DOHH2 (cell line): Measurements from ENCODE around the gene TMEM50B.

Experiments used
- H3F3A ChIP-seq: fragments of 200-600 bp; sonication (generic), shearing (Covaris generic); 2 replicates; pipeline ENCODE4 v1.6.0; 2016; ENCODE audit warnings: antibody characterized with exemption, mild to moderate bottlenecking; ENCODE audit not compliant: control insufficient read depth, insufficient read depth
- H3K27ac ChIP-seq: fragments of 200-600 bp; sonication (generic); 2 replicates; pipeline ENCODE4 v1.5.1; 2014; ENCODE audit warnings: low read depth, mild to moderate bottlenecking, low read length, moderate library complexity
- H3K27me3 ChIP-seq: fragments of 200-600 bp; sonication (generic); 2 replicates; pipeline ENCODE4 v1.6.1; 2014; ENCODE audit warnings: mild to moderate bottlenecking, low read length, mixed read lengths; ENCODE audit not compliant: control insufficient read depth
- H3K36me3 ChIP-seq: fragments of 200-600 bp; sonication (generic); 2 replicates; pipeline ENCODE4 v1.6.1; 2014; ENCODE audit warnings: mild to moderate bottlenecking, low read length, moderate library complexity, mixed read lengths; ENCODE audit not compliant: control insufficient read depth
- H3K4me1 ChIP-seq: fragments of 200-600 bp; sonication (generic); 2 replicates; pipeline ENCODE4 v1.6.1; 2014; ENCODE audit warnings: mild to moderate bottlenecking, low read length, mixed read lengths; ENCODE audit not compliant: control insufficient read depth
- H3K4me2 ChIP-seq: fragments of 200-600 bp; sonication (generic); 2 replicates; pipeline ENCODE4 v1.6.0; 2014; ENCODE audit warnings: mild to moderate bottlenecking, low read length, moderate library complexity
- H3K4me3 ChIP-seq: fragments of 200-600 bp; sonication (generic); 2 replicates; pipeline ENCODE4 v1.5.1; 2014; ENCODE audit warnings: mild to moderate bottlenecking, low read length, mixed read lengths
- H3K79me2 ChIP-seq: fragments of 200-600 bp; sonication (generic); 2 replicates; pipeline ENCODE4 v1.6.1; 2014; ENCODE audit warnings: mild to moderate bottlenecking, low read length, mixed read lengths; ENCODE audit not compliant: control insufficient read depth
- H3K9me2 ChIP-seq: fragments of 200-600 bp; sonication (generic); replicated peaks from 2 replicates; pipeline ENCODE4 v1.6.1; 2014; ENCODE audit warnings: mild to moderate bottlenecking, low read length, mixed read lengths; ENCODE audit not compliant: control insufficient read depth
- H3K9me3 ChIP-seq: fragments of 200-600 bp; sonication (generic); 2 replicates; pipeline ENCODE4 v1.6.1; 2014; ENCODE audit warnings: antibody characterized with exemption, low read length, mixed read lengths; ENCODE audit not compliant: control insufficient read depth, insufficient read depth
- H4K20me1 ChIP-seq: fragments of 200-600 bp; sonication (generic); 2 replicates; pipeline ENCODE4 v1.6.0; 2014; ENCODE audit warnings: low read depth, mild to moderate bottlenecking, antibody characterized with exemption, low read length, moderate library complexity; ENCODE audit not compliant: control insufficient read depth, insufficient read depth
- EZH2phosphoT487 ChIP-seq: fragments of 200-600 bp; sonication (generic); IDR thresholded peaks from 2 replicates; pipeline ENCODE4 v1.6.1; 2017; ENCODE audit warnings: borderline replicate concordance, mild to moderate bottlenecking, antibody characterized with exemption, low read length, moderate library complexity, mixed read lengths
- TF ChIP-seq, protein P1 (sequence below): fragments of 200-600 bp; sonication (generic); IDR thresholded peaks from one replicate; pipeline ENCODE4 v1.5.1; 2014; ENCODE audit warnings: antibody characterized with exemption, mild to moderate bottlenecking, low read depth, low read length; ENCODE audit not compliant: poor library complexity, severe bottlenecking

Gene TMEM50B

DNA sequence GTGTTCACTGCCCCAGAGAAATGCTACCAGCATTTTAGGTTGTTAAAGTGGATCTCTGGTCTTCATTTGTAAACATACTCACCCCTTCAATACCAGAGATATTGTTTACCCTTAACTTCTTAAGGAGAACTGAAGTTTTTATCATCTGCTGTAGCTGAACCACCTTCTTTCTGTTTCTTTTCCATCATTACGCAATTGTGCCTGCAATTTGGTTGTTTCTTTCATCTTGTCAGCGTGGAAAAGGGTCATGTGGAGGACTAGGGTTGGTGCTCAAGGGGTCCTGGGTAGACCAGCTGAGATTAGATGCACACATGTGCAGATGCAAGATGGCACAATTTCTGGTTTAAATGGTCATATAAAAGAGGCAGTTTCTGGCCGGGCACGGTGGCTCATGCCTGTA, 39.1 kb upstream of the TMEM50B start:
- H3K9me3 ChIP-seq: no peaks in the 10 kb centered on the region
- no peak overlapping the region for H3K4me3 ChIP-seq
- TF ChIP-seq, protein P1, sequence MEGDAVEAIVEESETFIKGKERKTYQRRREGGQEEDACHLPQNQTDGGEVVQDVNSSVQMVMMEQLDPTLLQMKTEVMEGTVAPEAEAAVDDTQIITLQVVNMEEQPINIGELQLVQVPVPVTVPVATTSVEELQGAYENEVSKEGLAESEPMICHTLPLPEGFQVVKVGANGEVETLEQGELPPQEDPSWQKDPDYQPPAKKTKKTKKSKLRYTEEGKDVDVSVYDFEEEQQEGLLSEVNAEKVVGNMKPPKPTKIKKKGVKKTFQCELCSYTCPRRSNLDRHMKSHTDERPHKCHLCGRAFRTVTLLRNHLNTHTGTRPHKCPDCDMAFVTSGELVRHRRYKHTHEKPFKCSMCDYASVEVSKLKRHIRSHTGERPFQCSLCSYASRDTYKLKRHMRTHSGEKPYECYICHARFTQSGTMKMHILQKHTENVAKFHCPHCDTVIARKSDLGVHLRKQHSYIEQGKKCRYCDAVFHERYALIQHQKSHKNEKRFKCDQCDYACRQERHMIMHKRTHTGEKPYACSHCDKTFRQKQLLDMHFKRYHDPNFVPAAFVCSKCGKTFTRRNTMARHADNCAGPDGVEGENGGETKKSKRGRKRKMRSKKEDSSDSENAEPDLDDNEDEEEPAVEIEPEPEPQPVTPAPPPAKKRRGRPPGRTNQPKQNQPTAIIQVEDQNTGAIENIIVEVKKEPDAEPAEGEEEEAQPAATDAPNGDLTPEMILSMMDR: no peak
- TF ChIP-seq EZH2phosphoT487: no peak
- peaks cover 6% of the 10 kb centered on the region for H3F3A ChIP-seq
- H3K36me3 ChIP-seq: peaks cover 80% of the 10 kb centered on the region
- H3K9me2 ChIP-seq: no peaks in the 10 kb centered on the region
- H3K27ac ChIP-seq: no peak overlapping the region
- no peaks in the 10 kb centered on the region for H3K79me2 ChIP-seq
- no peaks in the 10 kb centered on the region for H4K20me1 ChIP-seq
- no peaks in the 10 kb centered on the region for H3K27me3 ChIP-seq
- no peaks in the 10 kb centered on the region for H3K4me1 ChIP-seq
- H3K4me2 ChIP-seq: no peak overlapping the region

DNA sequence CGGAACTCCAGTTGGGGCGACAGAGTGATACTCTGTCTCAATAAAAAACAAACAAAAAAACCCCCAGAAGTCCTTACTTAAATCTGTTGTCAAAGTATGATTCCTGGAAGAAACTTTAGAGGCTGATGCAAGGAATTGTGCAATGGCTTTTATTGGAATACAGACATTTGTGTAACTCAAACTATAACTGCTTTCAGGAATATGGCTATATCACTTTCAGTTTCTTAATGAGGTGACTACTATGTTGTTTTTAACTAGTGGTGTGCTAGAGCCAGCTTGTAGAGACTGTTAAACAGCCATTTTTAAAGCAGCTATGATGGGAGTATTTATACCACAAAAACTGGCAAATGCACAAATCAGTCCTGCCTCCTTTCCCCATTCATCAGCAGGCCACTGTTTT, 34.5 kb upstream of the TMEM50B start:
- H3K4me2 ChIP-seq: no peak overlapping the region
- H3K36me3 ChIP-seq: peaks cover 88% of the 10 kb centered on the region
- H3K4me1 ChIP-seq: no peaks in the 10 kb centered on the region
- no peak overlapping the region for H3K4me3 ChIP-seq
- no peaks in the 10 kb centered on the region for H3K27me3 ChIP-seq
- H3K79me2 ChIP-seq: no peaks in the 10 kb centered on the region
- H3K27ac ChIP-seq: no peak overlapping the region
- H3K9me3 ChIP-seq: no peaks in the 10 kb centered on the region
- TF ChIP-seq, protein P1: no peak
- TF ChIP-seq EZH2phosphoT487: no peak
- H4K20me1 ChIP-seq: no peaks in the 10 kb centered on the region
- H3F3A ChIP-seq: no peaks in the 10 kb centered on the region
- H3K9me2 ChIP-seq: no peaks in the 10 kb centered on the region

DNA sequence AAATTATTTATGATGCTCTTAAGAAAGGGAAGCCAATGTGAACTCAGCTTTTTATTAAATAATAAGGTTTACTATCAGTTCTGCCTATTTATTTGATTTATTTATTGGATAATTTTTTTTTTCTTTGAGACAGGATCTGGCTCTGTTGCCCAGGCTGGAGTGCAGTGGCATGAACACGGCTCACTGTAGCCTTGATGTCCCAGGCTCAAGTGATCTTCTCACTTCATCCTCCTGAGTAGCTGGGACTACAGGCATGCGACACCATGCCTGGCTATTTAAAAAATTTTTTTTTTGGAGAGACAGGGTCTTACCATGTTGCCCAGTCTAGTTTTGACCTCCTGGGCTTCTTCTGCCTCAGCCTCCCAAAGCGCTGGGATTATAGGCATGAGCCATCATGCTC, 32.7 kb upstream of the TMEM50B start:
- Histone ChIP-seq H3K9me3 (no peaks in the 10 kb centered on the region), H3K4me3 (no peak overlapping the region), H3K4me2 (no peak overlapping the region), H3K27ac (no peak overlapping the region), H3F3A (no peaks in the 10 kb centered on the region), H3K79me2 (no peaks in the 10 kb centered on the region), H3K4me1 (no peaks in the 10 kb centered on the region), H4K20me1 (no peaks in the 10 kb centered on the region), H3K9me2 (no peaks in the 10 kb centered on the region), H3K36me3 (peaks cover 87% of the 10 kb centered on the region), H3K27me3 (no peaks in the 10 kb centered on the region)
- no peak for TF ChIP-seq EZH2phosphoT487
- TF ChIP-seq, protein P1: no peak

DNA sequence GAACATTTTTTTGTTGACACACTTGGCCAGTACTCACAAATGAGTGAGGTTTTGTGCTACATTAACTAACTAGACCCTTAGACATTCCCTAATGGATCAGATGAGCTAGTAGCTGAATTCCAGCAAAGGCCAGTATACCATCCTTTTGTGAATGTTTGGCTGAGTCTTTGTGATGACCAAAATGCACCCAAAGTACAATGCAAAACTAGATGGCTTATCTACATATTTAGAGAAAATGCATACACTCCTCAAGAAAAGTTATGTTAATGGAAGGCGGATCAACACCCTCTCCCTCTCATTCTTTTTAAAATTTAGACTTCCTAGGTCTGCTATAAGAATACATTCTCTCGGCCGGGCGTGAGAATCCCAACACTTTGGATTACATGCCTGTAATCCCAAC, 31.9 kb upstream of the TMEM50B start:
- no peaks in the 10 kb centered on the region for H3K27me3 ChIP-seq
- no peak overlapping the region for H3K4me3 ChIP-seq
- no peaks in the 10 kb centered on the region for H3K9me3 ChIP-seq
- H3K36me3 ChIP-seq: peaks cover 87% of the 10 kb centered on the region
- TF ChIP-seq, protein P1: no peak
- TF ChIP-seq EZH2phosphoT487: no peak
- H3K4me1 ChIP-seq: no peaks in the 10 kb centered on the region
- no peaks in the 10 kb centered on the region for H3K79me2 ChIP-seq
- no peak overlapping the region for H3K4me2 ChIP-seq
- H3K27ac ChIP-seq: no peak overlapping the region
- no peaks in the 10 kb centered on the region for H3F3A ChIP-seq
- no peaks in the 10 kb centered on the region for H3K9me2 ChIP-seq
- no peaks in the 10 kb centered on the region for H4K20me1 ChIP-seq
